Naive thymus-derived CD8-positive, alpha-beta T cell (primary cell): ENCODE data around the gene AFAP1L1. TPM values are rescaled to one million over a fixed set of nuclear protein-coding genes. Genes with fewer than 3 reads are reported as not detected.
"Not testable (repeated sequence)": the region's sequence is repeated elsewhere in the genome, so short reads cannot be mapped to it uniquely, and the experiment has no call there.

Experiments used
- ATAC-seq, 2 donors: fragments of 150-1000 bp; cut with Tn5 transposase in 1 of 2; sonication (Bioruptor Pico), chemical (Tn5 transposase) in 1 of 2; 1 replicate in 1 of 2; 2 replicates in 1 of 2; pipeline ENCODE4 v1.10.0; 2021; ENCODE audit warnings: mild to moderate bottlenecking in 2 of 2, moderate library complexity in 2 of 2
- POLR2A ChIA-PET: fragments of 350-600 bp; sonication (Branson Sonifier 250); formaldehyde crosslinking; loops from one replicate; lab custom pipeline; 2021; ENCODE audit warnings: antibody characterized with exemption; lab: Charles Lee
- DNase-seq, 10 donors: peaks; one replicate each; pipeline versions ENCODE4 v3.0.0 to v3.0.0-alpha.2; 2020 to 2022
- H3K27ac Mint-ChIP-seq, 10 donors: one replicate each; pipeline ENCODE4 v1.8.0; 2020 to 2022; ENCODE audit warnings: mild to moderate bottlenecking in 10 of 10, mixed read lengths in 10 of 10, moderate library complexity in 4 of 10, inconsistent platforms in 1 of 10
- H3K27me3 Mint-ChIP-seq, 5 donors: one replicate each; pipeline ENCODE4 v1.8.0; 2021 to 2022; ENCODE audit warnings: mixed read lengths in 5 of 5
- H3K36me3 Mint-ChIP-seq, 3 donors: one replicate each; pipeline ENCODE4 v1.8.0; 2020 to 2022; ENCODE audit warnings: mixed read lengths in 3 of 3, mild to moderate bottlenecking in 2 of 3, inconsistent platforms in 1 of 3
- H3K4me1 Mint-ChIP-seq, 4 donors: one replicate each; pipeline ENCODE4 v1.8.0; 2021 to 2022; ENCODE audit warnings: mixed read lengths in 4 of 4
- H3K4me3 Mint-ChIP-seq, 10 donors: one replicate each; pipeline ENCODE4 v1.8.0; 2020 to 2022; ENCODE audit warnings: mild to moderate bottlenecking in 10 of 10, mixed read lengths in 10 of 10, moderate library complexity in 6 of 10, inconsistent platforms in 1 of 10
- H3K9me3 Mint-ChIP-seq, 9 donors: one replicate each; pipeline ENCODE4 v1.8.0; 2020 to 2022; ENCODE audit warnings: mixed read lengths in 9 of 9, mild to moderate bottlenecking in 3 of 9, inconsistent platforms in 1 of 9, moderate library complexity in 1 of 9
- polyA plus RNA-seq, 3 donors: library from polyadenylated mRNA; unstranded; fragments of 300-500 nt; fragmentation: Illumina TruSeq; gene quantifications; one replicate each; pipeline ENCODE4 v1.2.3, GENCODE V29; 2021
- total RNA-seq, 8 experiments: library from RNA in 2 of 8; stranded (reverse) in 2 of 8; gene quantifications; one replicate each; pipeline ENCODE4 v1.2.3 and lab custom pipeline; 2021 to 2026

Gene AFAP1L1
- total and polyA plus RNA-seq, 5 experiments from 2014 or later = 0.13 to 1.2 (median 0.56) TPM

GRCh38 chr5:149264439-149265067 is 7.1 kb upstream of the AFAP1L1 start:
- peaks cover 0 to 7% (median 3%) of the 10 kb centered on the region in 5 donors for H3K27me3 Mint-ChIP-seq
- H3K4me1 Mint-ChIP-seq = peaks cover 8 to 11% (median 10%) of the 10 kb centered on the region in 4 donors
- H3K27ac Mint-ChIP-seq = peak overlapping the region in 3 of 10 donors; percentile 13 to 67 (median 53)
- POLR2A ChIA-PET = interaction anchor here (1.6 kb wide), 1 partner anchor 24 kb away, joined by 5 read pairs; no protein-coding TSS in a partner anchor
- DNase-seq (peak; percentile 36 to 81 (median 68)), ATAC-seq (peak; percentile 97 to 98)
- peaks cover 0 to 3% (median 0%) of the 10 kb centered on the region in 3 donors for H3K36me3 Mint-ChIP-seq
- peak overlapping the region in 2 of 10 donors; percentile 11 to 49 for H3K4me3 Mint-ChIP-seq
- peaks cover 0 to 20% (median 4%) of the 10 kb centered on the region in 9 donors for H3K9me3 Mint-ChIP-seq

DNA sequence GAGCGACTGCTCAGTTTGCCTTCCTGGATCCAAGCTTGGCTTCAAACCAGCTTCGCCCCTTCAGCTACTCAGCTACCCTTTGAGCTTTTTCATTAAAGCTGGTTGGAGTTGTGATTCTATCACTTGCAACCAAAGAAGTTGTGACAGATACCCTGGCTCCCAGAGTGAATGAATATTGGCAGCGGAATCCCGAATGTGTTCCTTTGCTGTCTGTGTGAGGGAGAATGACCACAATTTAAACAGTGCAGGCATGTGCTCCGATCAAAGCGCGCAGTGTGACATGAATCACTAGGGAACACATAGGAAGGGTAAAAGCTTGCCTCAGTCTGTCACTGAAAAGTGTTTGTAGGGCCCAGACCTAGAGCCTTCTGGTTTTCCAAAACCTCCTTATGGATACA is 6.6 kb upstream of the AFAP1L1 start:
- peaks cover 0 to 9% (median 0%) of the 10 kb centered on the region in 5 donors for H3K27me3 Mint-ChIP-seq
- POLR2A ChIA-PET = no interaction called here
- H3K27ac Mint-ChIP-seq = no peak overlapping the region
- peaks cover 0 to 20% (median 4%) of the 10 kb centered on the region in 9 donors for H3K9me3 Mint-ChIP-seq
- peaks cover 8 to 11% (median 10%) of the 10 kb centered on the region in 4 donors for H3K4me1 Mint-ChIP-seq
- peaks cover 0 to 3% (median 0%) of the 10 kb centered on the region in 3 donors for H3K36me3 Mint-ChIP-seq
- ATAC-seq (no peak), DNase-seq (no peak)
- no peak overlapping the region for H3K4me3 Mint-ChIP-seq

DNA sequence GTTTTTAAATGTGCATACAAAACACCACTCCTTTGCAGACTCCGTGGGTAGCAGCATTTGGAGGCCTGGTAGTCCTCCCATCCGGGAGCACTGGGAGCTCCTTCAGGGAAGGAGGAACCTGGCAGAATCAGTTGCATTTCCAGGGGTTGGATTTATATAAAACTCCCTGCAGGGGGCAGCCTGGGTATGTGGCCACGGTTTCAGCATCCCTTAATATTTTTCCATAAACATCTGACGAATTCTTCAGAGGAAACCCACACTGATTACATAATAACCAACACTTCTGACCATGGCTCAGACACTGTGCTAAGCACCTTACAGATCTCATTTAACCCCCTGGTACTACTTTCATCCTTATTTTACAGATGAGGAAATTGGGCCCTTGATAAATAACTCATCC is 6.1 kb upstream of the AFAP1L1 start:
- peaks cover 0 to 20% (median 4%) of the 10 kb centered on the region in 9 donors for H3K9me3 Mint-ChIP-seq
- H3K36me3 Mint-ChIP-seq = peaks cover 0 to 3% (median 0%) of the 10 kb centered on the region in 3 donors
- H3K4me1 Mint-ChIP-seq = peaks cover 8 to 11% (median 10%) of the 10 kb centered on the region in 4 donors
- no peak overlapping the region for H3K4me3 Mint-ChIP-seq
- ATAC-seq = no peak
- no peak overlapping the region for H3K27ac Mint-ChIP-seq
- H3K27me3 Mint-ChIP-seq = peaks cover 0 to 12% (median under 1%) of the 10 kb centered on the region in 5 donors
- POLR2A ChIA-PET = interaction anchor here (0.9 kb wide), 1 partner anchor 25 kb away, joined by 3 read pairs; no protein-coding TSS in a partner anchor
- DNase-seq = no peak

- H3K9me3 Mint-ChIP-seq = peaks cover 0 to 20% (median 4%) of the 10 kb centered on the region in 9 donors
- ATAC-seq (no peak), DNase-seq (no peak)
- H3K36me3 Mint-ChIP-seq = peaks cover 0 to 3% (median 0%) of the 10 kb centered on the region in 3 donors
- H3K4me3 Mint-ChIP-seq = no peak overlapping the region
- H3K27me3 Mint-ChIP-seq = peaks cover 11 to 24% (median 11%) of the 10 kb centered on the region in 5 donors
- peaks cover 16 to 23% (median 20%) of the 10 kb centered on the region in 4 donors for H3K4me1 Mint-ChIP-seq
- no peak overlapping the region for H3K27ac Mint-ChIP-seq
- POLR2A ChIA-PET = no interaction called here
Measured at GRCh38 chr5:149267241-149267973, 4.3 kb upstream of the AFAP1L1 start.

- DNase-seq (peak in 5 of 10 donors; percentile 5 to 68 (median 64)), ATAC-seq (peak; percentile 29 to 38)
- peaks cover 0 to 3% (median 0%) of the 10 kb centered on the region in 3 donors for H3K36me3 Mint-ChIP-seq
- POLR2A ChIA-PET = no interaction called here
- H3K4me1 Mint-ChIP-seq = peaks cover 17 to 24% (median 21%) of the 10 kb centered on the region in 4 donors
- peaks cover 11 to 30% (median 16%) of the 10 kb centered on the region in 5 donors for H3K27me3 Mint-ChIP-seq
- no peak overlapping the region for H3K27ac Mint-ChIP-seq
- H3K9me3 Mint-ChIP-seq = peaks cover 0 to 20% (median 4%) of the 10 kb centered on the region in 9 donors
- peak overlapping the region in 2 of 10 donors; percentile 25 to 37 for H3K4me3 Mint-ChIP-seq
Measured at GRCh38 chr5:149268928-149269557, 2.6 kb upstream of the AFAP1L1 start.

GRCh38 chr5:149271195-149271715 is 404 bp upstream of the AFAP1L1 start:
- H3K4me1 Mint-ChIP-seq = peaks cover 10 to 15% (median 13%) of the 10 kb centered on the region in 4 donors
- ATAC-seq (peak in 1 of 2 donors; percentile 28), DNase-seq (peak in 2 of 10 donors; percentile 15 to 16)
- POLR2A ChIA-PET = no interaction called here
- H3K9me3 Mint-ChIP-seq = peaks cover 0 to 20% (median 4%) of the 10 kb centered on the region in 9 donors
- H3K27ac Mint-ChIP-seq = no peak overlapping the region
- H3K27me3 Mint-ChIP-seq = peaks cover 11 to 30% (median 16%) of the 10 kb centered on the region in 5 donors
- peaks cover 0 to 3% (median 0%) of the 10 kb centered on the region in 3 donors for H3K36me3 Mint-ChIP-seq
- peak overlapping the region; percentile 53 to 89 (median 73) for H3K4me3 Mint-ChIP-seq

DNA sequence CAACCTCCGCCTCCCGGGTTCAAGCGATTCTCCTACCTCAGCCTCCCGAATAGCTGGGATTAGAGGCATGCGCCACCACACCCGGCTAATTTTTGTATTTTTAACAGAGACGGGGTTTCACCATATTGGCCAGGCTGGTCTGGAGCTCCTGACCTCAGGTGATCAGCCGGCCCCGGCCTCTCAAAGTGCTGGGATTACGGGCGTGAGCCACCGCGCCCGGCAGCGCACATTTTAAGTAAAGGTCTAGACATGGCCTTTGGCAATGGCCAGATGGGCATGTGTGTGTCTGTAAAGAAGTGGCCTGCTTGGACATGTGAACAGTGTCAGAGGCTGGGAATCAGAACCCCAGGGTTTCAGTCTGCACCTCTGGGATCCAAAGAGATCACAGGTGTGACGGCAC is 1.1 kb downstream of the AFAP1L1 start:
- Mint-ChIP-seq H3K27ac (peak overlapping the region in 1 of 10 donors; percentile 86), H3K4me3 (peak overlapping the region in 7 of 10 donors; percentile 27 to 96 (median 92)), H3K27me3 (peaks cover 11 to 29% (median 21%) of the 10 kb centered on the region in 5 donors), H3K4me1 (peaks cover 10 to 15% (median 13%) of the 10 kb centered on the region in 4 donors), H3K9me3 (peaks cover 0 to 14% (median 4%) of the 10 kb centered on the region in 9 donors)
- DNase-seq, POLR2A ChIA-PET, ATAC-seq, H3K36me3 Mint-ChIP-seq: not testable (repeated sequence)

- DNase-seq (no peak), ATAC-seq (no peak)
- H3K9me3 Mint-ChIP-seq = peaks cover 0 to 10% (median 4%) of the 10 kb centered on the region in 9 donors
- H3K27ac Mint-ChIP-seq = no peak overlapping the region
- peaks cover 13 to 31% (median 22%) of the 10 kb centered on the region in 5 donors for H3K27me3 Mint-ChIP-seq
- peak overlapping the region in 3 of 10 donors; percentile 38 to 95 (median 87) for H3K4me3 Mint-ChIP-seq
- H3K4me1 Mint-ChIP-seq = peaks cover 10 to 15% (median 13%) of the 10 kb centered on the region in 4 donors
- H3K36me3 Mint-ChIP-seq = peaks cover 0 to 3% (median 0%) of the 10 kb centered on the region in 3 donors
- POLR2A ChIA-PET = no interaction called here
Measured at GRCh38 chr5:149273237-149273636, 1.6 kb downstream of the AFAP1L1 start.

DNA sequence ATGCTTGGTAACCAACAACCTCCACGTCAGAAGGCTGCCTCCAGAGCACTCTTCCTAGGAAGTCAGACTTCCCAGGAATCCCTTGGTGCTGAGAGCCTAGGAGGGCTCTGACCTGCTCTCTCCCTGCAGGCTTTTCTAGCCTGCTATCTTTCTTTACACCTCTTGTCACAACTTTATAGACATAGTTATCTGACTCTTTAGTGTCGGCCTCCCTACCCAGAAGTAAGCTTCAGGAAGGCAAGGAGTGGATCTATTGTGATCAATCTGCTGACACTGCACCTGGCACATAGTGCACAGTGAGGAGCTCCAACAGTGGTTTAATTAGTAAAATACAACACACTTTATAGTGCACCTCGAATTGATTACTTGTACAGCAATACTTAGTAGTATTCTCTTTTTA is 2.3 kb downstream of the AFAP1L1 start:
- Mint-ChIP-seq H3K9me3 (peaks cover 0 to 3% (median 0%) of the 10 kb centered on the region in 9 donors), H3K27ac (no peak overlapping the region), H3K27me3 (peaks cover 16 to 35% (median 20%) of the 10 kb centered on the region in 5 donors), H3K36me3 (no peaks in the 10 kb centered on the region), H3K4me3 (peak overlapping the region in 3 of 10 donors; percentile 36 to 64 (median 40)), H3K4me1 (peaks cover 10 to 15% (median 13%) of the 10 kb centered on the region in 4 donors)
- DNase-seq (no peak), ATAC-seq (no peak)
- POLR2A ChIA-PET = no interaction called here

DNA sequence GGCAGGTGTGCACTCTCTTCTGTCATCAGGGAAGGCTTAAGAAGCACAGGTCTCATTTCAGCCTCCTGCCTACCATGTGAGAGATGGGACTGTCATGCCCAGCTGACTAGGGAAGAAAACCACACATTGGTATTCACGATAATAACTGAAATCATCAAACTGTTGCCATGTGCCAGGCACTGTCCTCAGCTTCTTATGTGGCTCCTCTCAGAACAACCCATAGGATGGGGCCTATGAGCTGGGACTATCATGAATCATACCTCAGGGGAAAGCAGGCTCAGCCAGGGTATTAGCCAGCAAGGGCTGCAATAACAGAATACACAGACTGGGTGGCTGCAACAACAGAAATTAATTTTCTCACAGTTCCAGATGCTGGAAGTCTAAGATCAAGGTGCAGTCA is 3.3 kb downstream of the AFAP1L1 start:
- H3K4me3 Mint-ChIP-seq = no peak overlapping the region
- no peaks in the 10 kb centered on the region for H3K9me3 Mint-ChIP-seq
- peaks cover 17 to 42% (median 22%) of the 10 kb centered on the region in 5 donors for H3K27me3 Mint-ChIP-seq
- peaks cover 10 to 14% (median 11%) of the 10 kb centered on the region in 4 donors for H3K4me1 Mint-ChIP-seq
- POLR2A ChIA-PET = no interaction called here
- H3K27ac Mint-ChIP-seq = peak overlapping the region in 1 of 10 donors; percentile 35
- DNase-seq (no peak), ATAC-seq (no peak)
- H3K36me3 Mint-ChIP-seq = no peaks in the 10 kb centered on the region

GRCh38 chr5:149277801-149278200 is 6.1 kb downstream of the AFAP1L1 start:
- Mint-ChIP-seq H3K9me3 (no peaks in the 10 kb centered on the region), H3K4me1 (no peaks in the 10 kb centered on the region), H3K27me3 (peaks cover 9 to 24% (median 12%) of the 10 kb centered on the region in 5 donors), H3K36me3 (no peaks in the 10 kb centered on the region), H3K4me3 (no peak overlapping the region), H3K27ac (no peak overlapping the region)
- POLR2A ChIA-PET = no interaction called here
- ATAC-seq = no peak
- no peak for DNase-seq
